NCI-H2196 (cell line): ENCODE results near the gene COL26A1.
"Not testable (repeated sequence)": the region's sequence is repeated elsewhere in the genome, so short reads cannot be mapped to it uniquely, and the experiment has no call there.

Experiments used
- DNase-seq: peaks from one replicate; lab custom pipeline; 2025; ENCODE audit not compliant: unreplicated experiment; lab: John Stamatoyannopoulos, UW

COL26A1 gene

DNA sequence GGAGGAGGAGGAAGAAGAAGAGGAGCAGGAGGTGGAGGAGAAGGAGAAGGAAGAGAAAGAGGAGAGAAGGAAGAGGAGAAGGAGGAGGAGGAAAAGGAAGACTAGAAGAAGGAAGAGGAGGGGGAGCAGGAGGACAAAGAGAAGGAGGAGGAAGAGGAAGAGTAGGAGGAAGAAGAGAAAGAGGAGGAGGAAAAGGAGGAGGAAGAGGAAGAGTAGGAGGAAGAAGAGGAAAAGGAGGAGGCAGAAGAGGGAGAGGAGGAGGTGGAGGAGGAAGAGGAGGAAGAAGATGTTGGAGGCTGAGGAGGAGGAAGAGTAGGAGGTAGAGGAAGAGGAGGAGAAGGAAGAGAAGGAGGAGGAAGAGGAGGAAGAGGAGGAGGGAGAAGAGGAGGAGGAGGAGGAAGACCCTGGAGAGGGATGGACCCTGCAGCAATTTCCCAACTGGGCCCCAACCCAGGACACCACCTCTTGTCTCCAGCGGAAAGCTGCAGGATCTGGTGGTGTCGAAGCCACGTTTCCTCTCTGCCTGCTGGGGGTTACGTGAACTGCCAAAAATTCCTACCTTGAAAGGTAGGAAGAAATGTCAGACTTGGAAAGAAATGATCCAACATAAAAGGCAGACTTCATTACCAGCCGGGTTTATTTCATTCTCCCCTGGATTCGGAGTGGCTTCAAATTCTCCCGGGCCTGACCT lies 38.9 kb downstream of the COL26A1 start:
- DNase-seq, result no peak

GRCh38 chr7:101402081-101402779 lies 39.6 kb downstream of the COL26A1 start:
- no peak for DNase-seq

GRCh38 chr7:101402835-101403234 lies 40.2 kb downstream of the COL26A1 start:
- no peak for DNase-seq

- DNase-seq, result no peak
Measured at GRCh38 chr7:101405474-101406067, 42.9 kb downstream of the COL26A1 start.

DNA sequence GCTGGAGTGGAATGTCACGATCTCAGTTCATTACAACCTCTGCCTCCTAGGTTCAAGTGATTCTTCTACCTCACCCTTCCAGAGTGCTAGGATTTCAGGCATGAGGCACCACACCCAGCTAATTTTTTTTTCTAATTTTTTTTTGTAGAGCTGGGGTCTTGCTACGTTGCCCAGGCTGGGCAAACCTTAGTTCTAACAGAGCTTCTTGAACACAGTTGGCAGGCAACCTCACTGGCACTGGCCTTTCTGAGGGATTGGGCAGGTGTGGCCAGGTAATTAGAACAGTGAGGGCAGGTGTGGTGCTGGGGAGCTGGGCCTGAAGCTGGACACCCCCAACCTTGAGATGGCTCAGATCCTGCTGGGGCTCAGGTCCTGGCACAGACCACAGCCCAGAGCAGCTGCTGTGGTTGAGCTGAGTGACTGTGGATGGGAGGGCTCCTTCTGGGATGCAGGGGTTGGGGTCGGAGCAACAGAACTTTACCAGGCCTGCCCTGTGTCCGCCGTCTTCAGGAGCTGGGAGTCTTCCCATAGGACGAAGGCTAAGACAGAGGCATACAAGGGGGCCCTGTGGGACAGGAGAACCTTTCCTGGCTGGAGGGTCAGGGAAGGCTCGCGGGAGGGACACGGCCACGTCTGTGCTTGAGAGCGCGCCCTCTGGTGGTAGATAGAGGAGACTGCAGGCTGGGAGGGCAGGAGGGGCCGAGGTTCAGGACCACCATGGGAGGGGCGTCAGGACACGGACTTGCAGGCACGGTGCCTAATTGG lies 48.2 kb downstream of the COL26A1 start:
- DNase-seq, result peak; percentile 34

- DNase-seq, result no peak
Measured at GRCh38 chr7:101411508-101411874, 48.8 kb downstream of the COL26A1 start.

DNA sequence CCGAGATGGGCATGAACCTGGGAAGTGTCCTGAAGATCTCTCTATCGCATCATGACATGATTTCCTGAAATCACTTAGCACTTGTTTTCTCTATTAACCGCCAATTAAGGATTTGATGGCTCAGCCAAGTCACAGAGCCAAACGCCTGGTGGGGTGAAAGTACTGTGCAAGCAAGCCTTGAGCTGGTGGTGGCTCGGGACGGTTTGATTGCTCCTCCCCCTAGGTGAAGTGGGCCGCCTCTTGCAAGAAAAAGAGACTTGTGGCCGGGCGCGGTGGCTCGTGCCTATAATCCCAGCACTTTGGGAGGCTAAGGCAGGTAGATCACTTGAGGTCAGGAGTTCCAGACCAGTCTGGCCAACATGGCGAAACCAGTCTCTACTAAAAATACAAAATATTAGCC lies 50.3 kb downstream of the COL26A1 start:
- no peak for DNase-seq

DNA sequence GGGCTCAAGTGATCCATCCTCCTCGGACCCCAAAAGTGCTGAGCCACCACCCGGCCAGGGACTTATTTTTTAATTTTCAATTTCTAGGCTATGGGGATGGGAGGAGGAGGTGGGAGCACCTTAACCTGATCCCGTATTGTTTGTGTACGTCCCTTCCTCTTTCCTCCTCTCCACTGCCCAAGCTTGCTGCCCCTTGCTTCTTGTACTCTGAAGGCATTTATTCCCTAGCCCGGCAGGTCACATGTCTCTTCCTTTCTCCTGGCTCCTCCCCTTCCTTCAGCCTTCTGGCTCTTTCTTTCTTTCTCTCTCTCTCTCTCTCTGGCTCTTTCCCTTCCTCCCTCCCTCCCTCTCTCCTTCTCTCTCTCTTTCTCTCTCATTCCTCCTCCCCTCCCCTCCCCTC lies 56.0 kb downstream of the COL26A1 start:
- no peak for DNase-seq

- no peak for DNase-seq
Measured at GRCh38 chr7:101419831-101420230, 57.2 kb downstream of the COL26A1 start.

GRCh38 chr7:101420436-101420835 lies 57.8 kb downstream of the COL26A1 start:
- no peak for DNase-seq

- no peak for DNase-seq
Measured at GRCh38 chr7:101422356-101423195, 59.9 kb downstream of the COL26A1 start.

- DNase-seq, result no peak
Measured at GRCh38 chr7:101426303-101427011, 63.8 kb downstream of the COL26A1 start.

DNA sequence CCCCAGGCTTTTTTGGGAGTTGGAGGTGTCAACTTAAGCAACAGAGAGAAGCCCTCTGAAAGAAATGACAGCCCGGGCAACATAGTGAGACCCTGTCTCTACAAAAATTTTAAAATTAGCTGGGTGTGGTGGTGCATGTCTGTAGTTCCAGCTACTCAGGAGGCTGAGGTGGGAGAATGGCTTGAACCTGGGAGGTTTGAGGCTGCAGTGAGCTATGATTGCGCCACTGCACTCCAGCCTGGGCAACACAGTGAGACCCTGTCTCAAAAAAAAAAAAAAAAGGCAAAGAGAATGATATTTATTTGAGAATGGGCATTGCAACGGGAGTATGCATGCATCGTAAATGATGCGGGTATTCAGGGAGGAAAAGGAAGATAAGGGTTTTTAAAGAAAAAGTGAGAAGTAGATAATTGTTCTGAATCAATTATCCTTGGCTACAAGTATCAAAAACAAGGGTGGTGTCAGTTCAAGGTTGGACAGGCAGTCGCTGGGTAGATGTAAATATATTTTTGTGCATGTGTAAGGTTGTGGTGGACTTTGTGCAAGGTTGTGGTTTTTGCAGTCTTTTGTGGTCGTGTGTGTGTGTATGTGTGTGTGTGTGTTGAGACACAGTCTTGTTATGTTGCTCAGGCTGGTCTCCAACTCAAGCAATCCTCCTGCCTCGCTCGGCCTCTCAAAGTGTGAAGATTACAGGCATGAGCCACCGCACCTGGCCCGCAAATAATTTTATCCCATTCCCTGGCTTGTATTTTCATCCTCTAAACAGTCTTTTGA lies 65.6 kb downstream of the COL26A1 start:
- DNase-seq, result no peak

DNA sequence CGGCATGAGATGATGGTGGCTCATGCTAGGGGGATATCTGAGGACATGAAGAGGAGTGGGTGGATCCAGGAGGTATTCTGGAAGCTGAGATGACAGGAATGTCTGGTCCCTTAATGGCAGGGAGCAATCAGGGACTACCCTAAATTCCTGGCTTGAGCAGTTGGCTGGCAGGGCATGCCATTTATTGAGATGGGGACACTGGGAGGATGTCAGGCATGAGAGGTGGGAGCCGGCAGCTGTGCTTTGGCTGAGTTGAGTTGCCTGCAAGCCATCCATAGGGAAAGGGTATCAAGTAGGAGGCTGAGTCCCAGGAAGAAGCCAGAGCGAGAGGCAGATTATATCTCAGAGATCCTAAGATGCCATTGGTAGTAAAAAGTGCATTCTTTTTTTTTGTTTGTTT lies 69.6 kb downstream of the COL26A1 start:
- DNase-seq, result no peak

- DNase-seq, result no peak
Measured at GRCh38 chr7:101433688-101434087, 71.0 kb downstream of the COL26A1 start.

DNA sequence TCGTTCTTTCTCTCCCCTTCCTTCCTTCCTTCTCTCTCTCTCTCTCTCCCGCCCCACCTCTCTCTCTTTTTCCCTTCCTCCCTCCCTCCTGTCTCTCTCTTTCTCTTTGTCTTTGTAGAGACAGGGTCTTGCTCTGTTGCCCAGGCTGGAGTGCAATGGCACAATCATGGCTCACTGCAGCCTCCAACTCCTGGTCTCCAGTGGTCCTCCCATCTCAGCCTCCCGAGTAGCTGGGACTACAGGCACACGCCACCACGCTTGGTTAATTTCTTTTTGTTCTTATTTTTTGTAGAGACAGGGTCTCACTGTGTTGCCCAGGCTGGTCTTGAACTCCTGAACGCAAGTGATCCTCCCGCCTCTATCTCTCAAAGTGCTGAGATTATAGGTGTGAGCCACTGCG lies 71.5 kb downstream of the COL26A1 start:
- DNase-seq, result not testable (repeated sequence)

DNA sequence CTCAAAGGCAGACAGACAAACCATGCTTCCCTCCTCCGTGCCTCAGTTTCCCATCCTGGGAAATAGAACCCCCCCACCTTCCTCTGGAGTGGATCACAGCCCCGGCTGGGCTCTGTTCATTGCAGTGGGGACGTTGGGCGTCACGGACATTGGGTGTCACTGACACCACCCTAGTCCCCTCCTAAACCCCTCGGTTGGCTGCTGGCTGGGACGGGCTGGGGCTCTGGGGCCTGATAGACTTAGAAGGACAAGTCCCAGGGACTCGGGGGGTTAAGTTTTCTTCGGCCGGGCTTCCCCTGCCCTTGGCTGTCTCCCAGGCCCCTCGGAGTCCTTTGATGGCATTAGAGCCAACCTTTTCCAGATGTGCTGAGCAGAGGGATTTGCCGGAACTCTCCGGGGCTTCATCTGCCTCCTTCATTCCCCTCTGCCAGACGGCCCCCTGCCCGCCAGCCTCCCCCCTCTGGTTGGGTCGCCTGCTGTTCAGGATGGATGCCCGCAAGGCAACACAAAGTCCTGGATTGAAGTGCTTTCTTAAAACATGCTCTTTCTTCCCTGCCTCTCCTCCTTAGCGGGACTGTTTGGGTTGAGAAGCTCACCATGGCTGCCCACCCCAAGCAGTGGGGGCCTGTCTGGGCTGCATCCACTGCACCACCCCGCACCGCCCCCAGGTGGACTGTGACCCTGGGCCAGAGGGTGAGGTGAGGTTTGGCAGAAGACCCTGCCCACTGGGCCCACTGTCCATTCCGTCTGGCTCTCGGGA lies 73.0 kb downstream of the COL26A1 start:
- no peak for DNase-seq

- DNase-seq, result no peak
Measured at GRCh38 chr7:101436221-101436735, 73.6 kb downstream of the COL26A1 start.
